Natural killer cell (primary cell): ENCODE data around the gene KDM2B. TPM values are rescaled to one million over a fixed set of nuclear protein-coding genes. Genes with fewer than 3 reads are reported as not detected.

Source experiments
- ATAC-seq, 3 donors: fragments of 150-1000 bp in 2 of 3; fragments of 200-7000 bp in 1 of 3; cut with Tn5 transposase; 1 replicate in 1 of 3; 2 replicates in 2 of 3; pipeline ENCODE4 v1.10.0; 2021; ENCODE audit warnings: mild to moderate bottlenecking in 2 of 3, moderate library complexity in 2 of 3
- DNase-seq, 2 donors: peaks; one replicate each; pipeline versions ENCODE4 v3.0.0 to v3.0.0-alpha.2; 2013 to 2021; ENCODE audit warnings: mixed read lengths in 1 of 2
- H3K27ac ChIP-seq: one replicate; pipeline ENCODE4 v1.5.1; 2013; ENCODE audit warnings: mild to moderate bottlenecking, low read length
- H3K27me3 ChIP-seq: one replicate; pipeline ENCODE4 v1.6.1; 2013; ENCODE audit warnings: low read length; ENCODE audit not compliant: control insufficient read depth, insufficient read depth
- H3K36me3 ChIP-seq: one replicate; pipeline ENCODE4 v1.6.1; 2013; ENCODE audit warnings: low read length; ENCODE audit not compliant: control insufficient read depth, insufficient read depth
- H3K4me1 ChIP-seq: one replicate; pipeline ENCODE4 v1.6.1; 2013; ENCODE audit warnings: low read length; ENCODE audit not compliant: control insufficient read depth, insufficient read depth
- H3K4me3 ChIP-seq: one replicate; pipeline ENCODE4 v1.5.1; 2013; ENCODE audit warnings: low read length
- H3K9me3 ChIP-seq: one replicate; pipeline ENCODE4 v1.6.1; 2013; ENCODE audit warnings: low read length; ENCODE audit not compliant: control insufficient read depth, insufficient read depth
- H3K27ac Mint-ChIP-seq, 2 donors: one replicate each; pipeline ENCODE4 v1.8.0; 2022; ENCODE audit warnings: mild to moderate bottlenecking in 2 of 2, mixed read lengths in 2 of 2, moderate library complexity in 1 of 2
- H3K27me3 Mint-ChIP-seq, 2 donors: one replicate each; pipeline ENCODE4 v1.8.0; 2022; ENCODE audit warnings: low read depth in 2 of 2, mixed read lengths in 2 of 2
- H3K36me3 Mint-ChIP-seq: one replicate; pipeline ENCODE4 v1.8.0; 2022; ENCODE audit warnings: mixed read lengths
- H3K4me1 Mint-ChIP-seq, 2 donors: one replicate each; pipeline ENCODE4 v1.8.0; 2022; ENCODE audit warnings: mixed read lengths in 2 of 2
- H3K4me3 Mint-ChIP-seq: one replicate; pipeline ENCODE4 v1.8.0; 2022; ENCODE audit warnings: mild to moderate bottlenecking, moderate library complexity, mixed read lengths
- H3K9me3 Mint-ChIP-seq, 2 donors: one replicate each; pipeline ENCODE4 v1.8.0; 2022; ENCODE audit warnings: mixed read lengths in 2 of 2
- CTCF ChIP-seq: fragments of 200-600 bp; IDR thresholded peaks from one replicate; pipeline ENCODE4 v1.8.0; 2022; ENCODE audit warnings: antibody characterized with exemption
- WGBS: methylation state at CpG from one replicate; pipeline ENCODE4 v1.1.7; 2013; ENCODE audit warnings: missing lambda C conversion rate; ENCODE audit not compliant: insufficient coverage; 5-methylcytosine and 5-hydroxymethylcytosine counted together
- intact Hi-C: fragments of 100-400 bp; cut with micrococcal nuclease; formaldehyde crosslinking; loops from one replicate; pipeline ENCODE4 v1.14.2; 2022
- total RNA-seq, 4 donors: library from RNA; stranded (reverse); fragments of 120-200 nt in 1 of 4; gene quantifications; one replicate each; pipeline versions ENCODE4 v1.2.3 to v1.2.4, GENCODE V29; 2013 to 2022

Gene KDM2B
- total RNA-seq, 3 donors from 2014 or later (not counting 1 experiment from before 2014, with no cell fraction given), result 97.3 to 106 (median 98.1) TPM

- H3K4me3 Mint-ChIP-seq, result no peak overlapping the region
- H3K36me3 Mint-ChIP-seq, result no peaks in the 10 kb centered on the region
- 67% methylated on average over 3 of the region's 5 CpGs for WGBS
- ATAC-seq (no peak), DNase-seq (no peak)
- intact Hi-C loops, result no loop called here
- Histone ChIP-seq H3K27me3 (no peaks in the 10 kb centered on the region), H3K27ac (no peak overlapping the region), H3K9me3 (no peaks in the 10 kb centered on the region), H3K36me3 (no peaks in the 10 kb centered on the region), H3K4me3 (no peak overlapping the region), H3K4me1 (peaks cover 23% of the 10 kb centered on the region)
- no peak overlapping the region for H3K27ac Mint-ChIP-seq
- no peaks in the 10 kb centered on the region for H3K9me3 Mint-ChIP-seq
- H3K4me1 Mint-ChIP-seq, result peaks cover 9 to 14% of the 10 kb centered on the region in 2 donors
- TF ChIP-seq CTCF, result no peak
- H3K27me3 Mint-ChIP-seq, result no peaks in the 10 kb centered on the region
These were observed 37.9 kb upstream of the KDM2B start for GRCh38 chr12:121618659-121619233.

DNA sequence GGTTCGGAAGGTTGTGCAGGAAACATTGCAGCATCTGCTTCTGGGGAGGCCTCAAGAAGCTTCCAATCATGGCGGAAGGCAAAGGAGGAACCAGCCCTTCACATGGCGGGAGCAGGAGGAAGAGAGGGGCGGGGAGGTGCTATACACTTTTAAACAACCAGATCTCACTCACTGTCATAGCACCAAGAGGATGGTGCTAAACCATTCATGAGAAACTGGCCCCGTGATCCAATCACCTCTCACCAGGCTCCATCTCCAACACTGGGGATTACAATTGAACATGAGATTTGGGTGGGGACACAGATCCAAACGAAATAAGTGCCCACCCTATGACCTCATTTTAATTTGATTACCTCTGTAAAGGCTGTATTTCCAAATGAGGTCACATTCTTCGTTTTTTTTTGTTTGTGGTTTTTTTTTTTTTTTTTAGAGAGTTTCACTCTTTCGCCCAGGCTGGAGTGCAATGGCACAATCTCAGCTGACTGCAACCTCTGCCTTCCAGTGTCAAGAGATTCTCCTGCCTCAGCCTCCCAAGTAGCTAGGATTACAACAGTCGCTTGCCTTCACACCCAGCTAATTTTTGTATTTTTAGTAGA, 34.1 kb upstream of the KDM2B start:
- no peaks in the 10 kb centered on the region for H3K36me3 ChIP-seq
- H3K4me1 ChIP-seq, result peaks cover 23% of the 10 kb centered on the region
- no peaks in the 10 kb centered on the region for H3K9me3 ChIP-seq
- WGBS, result 53% methylated on average over 5 of the region's 9 CpGs
- no peaks in the 10 kb centered on the region for H3K36me3 Mint-ChIP-seq
- no peaks in the 10 kb centered on the region for H3K27me3 Mint-ChIP-seq
- no peaks in the 10 kb centered on the region for H3K27me3 ChIP-seq
- no peak for TF ChIP-seq CTCF
- H3K9me3 Mint-ChIP-seq, result no peaks in the 10 kb centered on the region
- peak overlapping the region; percentile 65 for H3K4me3 Mint-ChIP-seq
- H3K4me1 Mint-ChIP-seq, result peaks cover 15 to 20% of the 10 kb centered on the region in 2 donors
- peak; percentile 94 to 96 (median 96) for ATAC-seq
- H3K27ac ChIP-seq, result peak overlapping the region; percentile 66
- DNase-seq, result peak; percentile 43 to 52
- H3K27ac Mint-ChIP-seq, result peak overlapping the region; percentile 88 to 93
- H3K4me3 ChIP-seq, result no peak overlapping the region
- intact Hi-C loops, result no loop called here

DNA sequence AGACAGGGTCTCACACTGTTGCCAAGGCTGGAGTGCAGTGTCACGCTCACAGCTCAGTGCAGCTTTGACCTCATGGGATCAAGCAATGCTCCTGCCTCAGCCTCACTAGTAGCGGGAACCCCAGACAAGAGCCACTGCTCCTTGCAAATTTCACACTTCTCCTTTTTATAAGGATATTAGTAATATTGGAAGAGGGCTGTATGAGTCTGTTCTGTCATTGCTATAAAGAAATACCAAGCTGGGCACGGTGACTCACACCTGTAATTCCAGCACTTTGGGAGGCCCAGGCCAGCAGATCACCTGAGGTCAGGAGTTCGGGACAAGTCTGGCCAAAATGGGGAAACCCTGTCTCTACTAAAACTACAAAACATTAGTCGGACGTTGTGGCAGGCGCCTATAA, 32.6 kb upstream of the KDM2B start:
- no peak for TF ChIP-seq CTCF
- Mint-ChIP-seq H3K27ac (no peak overlapping the region), H3K9me3 (no peaks in the 10 kb centered on the region), H3K36me3 (no peaks in the 10 kb centered on the region), H3K4me1 (peaks cover 15 to 22% of the 10 kb centered on the region in 2 donors), H3K4me3 (no peak overlapping the region), H3K27me3 (no peaks in the 10 kb centered on the region)
- DNase-seq (no peak), ATAC-seq (no peak)
- 84% methylated on average over 6 of the region's 7 CpGs for WGBS
- peaks cover 22% of the 10 kb centered on the region for H3K4me1 ChIP-seq
- intact Hi-C loops, result no loop called here
- H3K36me3 ChIP-seq, result no peaks in the 10 kb centered on the region
- no peaks in the 10 kb centered on the region for H3K27me3 ChIP-seq
- no peak overlapping the region for H3K4me3 ChIP-seq
- no peak overlapping the region for H3K27ac ChIP-seq
- H3K9me3 ChIP-seq, result no peaks in the 10 kb centered on the region
